Spleen (tissue), 7 donors: ENCODE data around the gene PHTF1.

Source experiments
- CTCF ChIP-seq, 11 experiments: fragments of 200-600 bp in 7 of 11; fragments of 450-650 bp in 4 of 11; sonication (generic) in 4 of 11; IDR thresholded peaks in 8 of 11; conservative IDR thresholded peaks in 3 of 11; 1 replicate in 7 of 11; 2 replicates in 4 of 11; pipeline versions ENCODE4 v1.4.0 to v1.8.0; 2016 to 2021; ENCODE audit warnings: antibody characterized with exemption in 11 of 11, inconsistent platforms in 4 of 11, mild to moderate bottlenecking in 1 of 11
- POLR2A ChIP-seq, 3 donors: fragments of 450-650 bp; IDR thresholded peaks; one replicate each; pipeline ENCODE4 v1.5.1; 2017; ENCODE audit warnings: antibody characterized with exemption in 3 of 3, mild to moderate bottlenecking in 1 of 3
- POLR2AphosphoS5 ChIP-seq, 3 donors: sonication (generic); formaldehyde crosslinking; IDR thresholded peaks; one replicate each; pipeline ENCODE4 v1.5.1; 2017; ENCODE audit warnings: antibody characterized with exemption in 3 of 3
- donor health status: DM: no; HTN: no; CAD: no; lungs with moderate emphysema.
- donor health status: DM: no; HTN: no; CAD: no.
- donor health status: DM: no; HTN: no; CAD: no.

GRCh38 chr1:113786069-113786468, 26.8 kb upstream of the PHTF1 start:
- TF ChIP-seq CTCF (IDR thresholded peaks at IDR 0.05 in 8 of 11, conservative IDR thresholded peaks at IDR 0.05 in 3 of 11) (no peak), POLR2A (IDR thresholded peaks at IDR 0.05) (no peak), POLR2AphosphoS5 (IDR thresholded peaks at IDR 0.05) (no peak)
